ENCODE measurements around the gene KCNIP4.
A peak's percentile ranks its signal among the peaks of the same experiment; 100 is the strongest.

The KCNIP4 gene

DNA sequence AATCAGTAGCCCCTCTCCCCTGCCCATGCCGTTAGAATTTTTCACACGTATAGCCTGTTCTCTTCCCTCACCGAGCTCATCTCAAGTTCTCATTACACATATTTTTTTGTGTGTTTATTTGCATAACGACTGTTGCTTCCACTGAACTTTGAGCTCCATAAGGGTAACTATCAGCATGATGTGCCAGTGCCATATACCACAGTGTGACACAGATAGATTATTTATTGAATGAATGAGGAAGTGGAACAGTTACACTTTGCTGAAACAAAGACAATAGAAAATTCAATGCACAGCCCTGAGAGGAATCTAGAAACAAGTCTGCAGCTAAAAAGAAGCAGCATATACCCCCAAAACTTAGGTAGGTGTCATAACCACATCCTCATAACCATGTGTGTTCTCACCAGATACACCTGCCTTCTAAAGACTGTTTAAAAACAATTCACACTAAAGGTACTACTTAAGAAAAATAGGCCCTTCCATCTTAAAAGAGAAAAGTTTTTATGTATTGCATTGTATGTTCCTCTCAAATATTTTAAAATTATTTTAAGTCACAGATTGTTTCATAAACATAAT, 858.4 kb downstream of the KCNIP4 start:
- FAIRE-seq (no peak), DNase-seq (ENCODE audit: low spot score) (no peak)

DNA sequence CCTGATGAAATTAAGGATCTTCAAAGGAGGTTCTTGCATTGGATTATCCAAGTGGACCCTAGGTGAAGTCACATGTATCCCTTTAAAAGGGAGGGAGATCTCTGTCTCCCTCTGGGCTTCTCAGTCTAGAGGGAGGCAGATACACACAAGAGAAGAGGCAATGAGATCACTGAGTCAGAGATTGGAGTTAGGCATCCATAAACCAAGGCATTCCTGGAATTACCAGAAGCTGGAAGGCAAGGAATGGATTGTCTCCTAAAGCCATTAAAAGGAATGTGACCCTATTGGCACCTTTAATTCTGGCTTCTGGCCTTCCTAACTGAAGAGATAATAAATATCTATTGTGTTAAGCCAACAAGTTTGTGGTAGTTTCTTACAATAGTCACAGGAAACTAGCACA, 865.2 kb downstream of the KCNIP4 start:
- DNase-seq (ENCODE audit: low spot score): no peak

DNA sequence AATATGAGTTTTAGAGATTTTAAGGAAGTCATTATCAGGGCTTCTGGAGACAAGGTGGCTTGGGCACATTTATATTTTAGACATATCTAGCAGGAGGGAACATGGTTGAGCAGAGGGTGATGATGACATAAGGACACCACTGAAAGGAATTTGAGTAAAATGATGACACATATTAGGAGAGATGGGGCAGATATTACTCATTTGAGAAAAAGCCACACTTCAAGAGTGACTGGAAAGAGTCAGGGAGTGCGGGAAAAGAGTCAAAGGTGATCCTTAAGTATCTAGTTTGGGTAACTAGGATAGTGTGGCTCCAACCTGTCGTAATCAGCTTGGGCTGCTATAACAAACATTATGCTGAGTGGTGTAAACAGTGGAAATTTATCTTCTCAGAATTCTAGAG, 870.6 kb downstream of the KCNIP4 start:
- DNase-seq (ENCODE audit: low spot score) (peak; percentile 22), FAIRE-seq (no peak)

More for the DNA sequence above, 865.2 kb downstream of the KCNIP4 start:
- no peak for FAIRE-seq

DNA sequence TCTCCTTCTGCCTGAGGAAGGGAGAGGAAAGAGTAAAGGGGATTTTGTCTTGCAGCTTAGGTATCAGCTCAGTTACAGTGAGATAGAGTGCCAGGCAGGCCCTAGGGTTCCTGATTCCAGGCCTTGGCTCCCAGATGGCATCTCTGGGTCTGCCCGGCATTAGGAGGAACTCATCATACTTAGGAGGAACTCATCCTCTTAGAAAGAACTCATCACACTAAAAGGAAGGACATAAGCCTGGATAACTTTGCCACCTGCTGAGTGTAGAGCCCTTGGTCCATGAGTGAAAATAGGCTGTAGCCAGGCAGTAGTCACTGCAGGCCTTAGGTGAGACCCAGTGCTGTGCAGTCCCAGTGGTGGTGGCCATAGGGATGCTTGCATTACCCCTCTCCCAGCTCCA, 881.2 kb downstream of the KCNIP4 start:
- no peak for DNase-seq (ENCODE audit: low spot score)
- no peak for FAIRE-seq

DNA sequence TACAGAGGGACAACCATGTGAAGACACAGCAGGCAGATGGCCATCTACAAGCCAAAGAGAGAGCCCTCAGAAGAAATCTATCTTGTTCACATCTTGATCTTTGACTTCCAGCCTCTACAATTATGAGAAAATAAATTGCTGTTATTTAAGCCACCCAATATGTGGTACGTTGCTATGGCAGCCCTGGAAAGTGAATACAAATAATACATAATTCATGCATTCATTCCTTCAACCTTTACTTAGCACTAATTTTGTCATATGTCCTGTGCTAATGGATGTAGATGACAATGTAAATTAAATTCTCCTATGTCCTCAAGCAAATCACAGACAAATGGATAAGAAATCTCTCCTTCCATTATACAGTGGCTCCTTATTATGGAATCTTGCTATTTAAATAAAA, 886.7 kb downstream of the KCNIP4 start:
- DNase-seq (ENCODE audit: low spot score) (no peak), FAIRE-seq (no peak)

DNA sequence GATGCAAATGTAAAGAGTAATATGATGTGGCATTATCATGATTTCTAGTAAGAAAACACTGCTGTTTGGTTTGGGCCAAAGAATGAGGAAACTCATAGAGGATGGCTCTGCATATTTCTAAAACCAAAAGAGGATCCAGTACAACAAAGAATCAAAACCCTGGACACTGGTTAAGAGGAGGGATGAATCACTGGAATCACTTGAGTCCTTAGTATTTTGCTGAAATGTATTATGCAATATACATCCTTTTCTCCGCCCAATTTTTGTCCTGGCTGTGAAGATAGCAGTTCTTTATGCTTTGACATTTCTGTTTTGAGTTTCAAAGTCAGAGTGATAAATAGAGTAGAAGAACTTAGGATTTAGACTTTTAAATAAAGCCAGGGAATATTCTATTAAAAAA, 902.4 kb downstream of the KCNIP4 start:
- FAIRE-seq (no peak), DNase-seq (ENCODE audit: low spot score) (no peak)

DNA sequence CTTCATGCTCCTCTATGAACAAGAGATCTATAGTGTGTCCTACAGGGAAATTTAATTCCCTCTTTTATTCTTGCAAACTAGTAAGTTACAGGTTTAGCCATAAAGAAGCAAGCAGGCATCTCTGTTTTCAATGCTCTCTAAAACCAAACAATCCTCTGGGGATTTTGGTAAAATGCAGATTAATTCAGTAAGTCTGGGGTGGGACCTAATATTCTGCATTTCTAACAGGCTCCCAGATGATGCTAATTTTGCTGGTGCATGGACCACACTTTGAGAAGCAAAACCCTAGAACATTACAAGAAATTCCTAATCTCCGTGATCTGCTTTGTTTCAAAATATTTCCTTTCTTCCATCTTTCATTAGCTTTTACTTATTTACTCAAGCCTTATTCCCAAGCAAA, 903.5 kb downstream of the KCNIP4 start:
- FAIRE-seq: no peak

DNA sequence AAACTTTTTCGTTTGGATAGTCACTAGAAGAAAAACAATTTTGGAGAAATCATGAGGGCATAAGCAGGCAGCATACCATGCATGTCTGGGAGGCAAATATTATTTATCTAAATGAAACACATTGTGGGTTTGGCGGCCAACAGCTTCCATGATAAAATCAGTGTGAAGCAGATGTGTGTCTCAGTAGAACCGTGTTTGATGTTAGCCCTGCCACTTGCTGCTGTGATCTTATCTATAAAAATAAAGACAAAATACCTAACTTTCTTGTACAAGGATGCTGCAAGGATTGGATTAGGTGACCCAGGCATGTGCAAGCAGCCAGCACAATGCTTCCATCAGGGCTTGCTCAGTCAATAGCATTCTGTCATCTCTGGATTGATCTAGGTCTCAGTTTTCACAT, 906.9 kb downstream of the KCNIP4 start:
- FAIRE-seq (no peak), DNase-seq (ENCODE audit: low spot score) (no peak)

More for the DNA sequence above, 903.5 kb downstream of the KCNIP4 start:
- no peak for DNase-seq (ENCODE audit: low spot score)

DNA sequence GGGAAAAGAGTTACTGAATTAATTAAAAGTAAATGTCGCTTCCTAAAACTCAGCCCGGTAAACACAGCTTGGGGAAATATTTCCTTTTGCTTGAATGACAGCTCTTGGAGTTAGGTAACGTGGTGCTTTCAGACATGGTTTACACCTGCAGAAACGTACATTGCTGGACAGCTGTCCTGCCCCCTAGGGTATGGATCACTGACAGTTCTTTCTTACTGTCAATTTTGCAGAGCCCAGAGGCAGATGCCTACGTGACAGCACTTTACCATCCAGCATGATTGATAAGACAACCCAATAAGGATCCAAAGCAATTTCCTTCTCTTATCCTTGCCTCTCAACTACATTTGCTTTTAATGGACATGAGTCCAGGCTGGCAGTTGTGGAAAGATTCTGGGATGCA, 913.8 kb downstream of the KCNIP4 start:
- FAIRE-seq (no peak), DNase-seq (ENCODE audit: low spot score) (no peak)

DNA sequence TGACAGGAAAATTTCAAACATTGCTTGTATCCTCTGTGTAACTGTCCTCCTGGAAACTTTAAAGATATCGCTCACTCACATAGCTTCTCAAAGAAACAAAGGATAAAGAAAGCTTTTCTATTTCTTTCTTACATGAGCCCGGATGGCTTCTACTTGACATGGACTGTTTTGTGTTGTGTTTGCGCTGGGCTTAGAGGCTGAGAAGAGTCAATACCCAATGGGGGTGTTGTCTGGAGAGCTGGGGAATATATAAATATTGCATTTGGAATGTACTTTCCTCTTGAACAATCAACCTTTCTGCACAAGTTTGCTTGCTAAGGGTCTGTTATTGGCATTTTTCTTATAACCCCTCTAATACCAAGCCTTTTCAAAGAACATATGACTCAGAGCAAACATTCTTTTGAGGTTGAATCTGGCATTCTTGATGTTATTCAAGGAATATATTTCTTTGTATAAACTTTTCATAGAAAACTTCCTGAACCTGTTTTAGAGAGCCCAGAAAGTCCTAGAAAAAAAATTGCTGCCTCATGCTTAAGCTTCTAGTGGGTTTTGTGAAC, 916.4 kb downstream of the KCNIP4 start:
- no peak for FAIRE-seq
- no peak for DNase-seq (ENCODE audit: low spot score)

DNA sequence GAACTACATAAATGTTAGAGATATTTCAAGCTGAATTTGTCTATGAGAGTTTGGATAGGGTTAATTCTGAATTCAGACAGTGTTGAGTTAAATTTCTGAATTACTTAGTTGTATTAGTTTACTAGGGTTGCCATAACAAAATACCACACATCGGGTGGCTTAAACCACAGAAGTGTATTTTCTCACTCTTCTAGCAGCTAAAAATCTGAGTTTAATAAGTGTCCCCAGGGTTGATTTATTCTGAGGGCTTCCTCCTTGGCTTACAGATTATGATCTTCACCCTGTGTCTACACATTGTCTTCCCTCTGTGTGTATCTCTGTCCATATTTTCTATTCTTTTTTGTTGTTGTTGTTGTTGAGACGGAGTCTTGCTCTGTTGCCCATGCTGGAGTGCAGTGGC, 929.8 kb downstream of the KCNIP4 start:
- DNase-seq (ENCODE audit: low spot score) (no peak), FAIRE-seq (no peak)

DNA sequence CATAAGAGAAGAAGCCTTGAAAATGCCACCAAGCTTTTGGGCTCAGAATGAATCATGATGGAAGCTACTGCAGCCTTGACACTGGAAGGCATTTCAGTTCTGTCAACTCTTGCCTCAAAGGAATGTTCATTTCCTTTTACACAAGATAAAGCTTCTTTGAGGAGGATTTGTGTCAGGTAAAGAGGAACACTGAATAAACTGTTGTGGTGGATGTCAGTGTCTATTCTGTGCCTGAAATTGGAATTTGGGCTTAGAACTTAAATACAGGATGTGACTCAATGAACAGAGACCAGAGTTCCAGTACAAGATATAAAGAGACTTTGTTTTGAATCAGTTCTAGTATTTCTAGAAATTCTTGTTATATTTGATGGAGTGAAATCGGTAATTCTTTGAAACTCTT, 935.1 kb downstream of the KCNIP4 start:
- FAIRE-seq (no peak), DNase-seq (ENCODE audit: low spot score) (no peak)

DNA sequence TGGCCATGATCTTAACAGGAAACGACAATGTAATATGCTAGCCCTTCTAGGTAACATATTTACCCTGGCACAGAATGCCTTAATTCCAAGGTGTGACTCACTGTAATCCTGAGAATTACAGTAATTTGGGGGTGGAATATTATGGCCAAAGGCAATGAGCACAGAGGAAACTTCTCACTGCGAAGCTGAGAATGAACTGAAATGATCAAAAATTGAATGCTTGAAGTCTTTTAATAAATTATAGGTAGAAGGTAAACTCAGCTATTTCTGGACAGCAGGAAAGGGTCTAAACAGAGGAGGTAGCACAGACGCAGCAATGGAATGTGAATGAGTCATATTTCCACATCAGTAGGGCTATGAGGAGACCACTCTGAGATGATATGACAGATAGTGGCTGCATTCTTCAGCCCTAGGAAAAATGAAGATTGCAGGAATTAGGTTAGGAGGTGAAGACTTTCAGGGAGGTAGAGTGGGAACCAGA, 935.7 kb downstream of the KCNIP4 start:
- DNase-seq (ENCODE audit: low spot score) (peak; percentile 91), FAIRE-seq (peak; percentile 23)

DNA sequence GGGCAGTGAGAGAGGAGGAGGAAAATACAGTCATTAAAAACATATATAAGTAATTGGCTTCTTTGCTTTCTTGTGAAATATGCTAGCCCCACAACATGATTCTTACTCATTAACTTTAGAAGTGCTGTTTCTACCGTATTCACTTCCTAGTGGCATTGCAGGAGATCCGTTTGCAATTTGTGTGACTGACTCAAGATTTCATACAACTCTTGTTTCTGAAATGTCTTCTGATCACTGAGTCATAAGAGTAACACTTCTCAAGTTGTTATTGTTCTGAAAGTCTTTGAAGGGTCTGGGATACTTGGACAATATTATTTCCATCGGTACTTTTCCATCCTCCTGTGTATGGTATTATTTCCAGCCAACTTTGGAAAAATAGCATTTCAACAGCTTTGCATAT, 937.5 kb downstream of the KCNIP4 start:
- DNase-seq (ENCODE audit: low spot score): peak; percentile 23

DNA sequence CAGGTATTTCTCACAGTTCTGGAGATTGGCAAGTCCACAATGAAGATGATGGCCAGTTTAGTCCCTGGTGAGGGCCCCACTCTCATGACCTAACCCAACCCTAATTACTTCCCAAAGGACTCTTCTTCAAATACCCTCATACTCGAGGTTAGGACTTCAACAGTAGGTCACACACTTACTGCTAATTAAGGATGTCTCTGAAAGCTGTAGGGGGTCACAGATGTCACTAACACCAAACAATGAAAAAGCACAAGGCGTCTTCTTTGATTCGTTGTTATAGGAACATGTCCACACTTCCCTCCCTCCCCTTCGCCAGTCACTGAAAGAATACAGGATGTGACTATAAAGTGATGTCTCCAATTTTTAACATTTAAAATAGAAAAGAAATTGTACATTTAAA, 938.6 kb downstream of the KCNIP4 start:
- no peak for DNase-seq (ENCODE audit: low spot score)
- no peak for FAIRE-seq

More for the DNA sequence above, 937.5 kb downstream of the KCNIP4 start:
- no peak for FAIRE-seq

DNA sequence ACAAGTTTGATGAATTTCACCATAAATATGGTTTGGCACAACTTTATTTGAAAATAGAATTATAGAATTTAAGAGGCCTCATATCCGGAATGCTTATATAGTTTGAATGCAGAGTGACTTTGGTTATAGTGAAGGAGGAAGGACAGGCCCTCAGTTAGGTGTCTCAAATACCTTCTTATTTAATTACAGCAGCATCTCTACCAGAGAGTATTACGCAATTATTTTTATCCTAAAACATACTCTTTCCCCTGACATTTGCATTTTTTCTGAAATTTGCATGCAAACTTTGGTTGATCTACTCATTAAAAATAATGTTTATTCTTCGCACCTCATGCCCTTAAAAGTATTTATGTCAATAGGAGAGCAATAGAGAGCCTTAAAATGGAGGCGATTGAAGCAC, 942.9 kb downstream of the KCNIP4 start:
- no peak for FAIRE-seq

DNA sequence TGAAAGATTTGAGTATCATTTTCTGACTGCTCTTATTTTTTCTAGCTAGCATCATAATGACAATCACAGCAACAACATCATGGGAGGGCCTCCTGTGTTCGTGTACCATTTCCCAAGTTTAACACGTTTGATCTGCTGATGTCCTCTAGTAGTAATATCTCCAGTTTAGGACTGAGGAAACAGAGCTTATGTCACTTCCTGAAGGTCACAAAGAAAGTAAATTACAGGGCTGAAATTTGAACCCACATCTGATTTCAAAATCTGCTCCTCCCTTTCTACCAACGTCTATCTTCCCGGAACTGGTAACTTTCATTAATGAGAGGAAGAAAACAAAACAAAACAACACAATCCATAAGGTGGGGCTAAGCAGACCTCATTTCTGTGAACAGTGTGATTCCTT, 945.6 kb downstream of the KCNIP4 start:
- no peak for DNase-seq (ENCODE audit: low spot score)
- FAIRE-seq: no peak

More for the DNA sequence above, 942.9 kb downstream of the KCNIP4 start:
- no peak for DNase-seq (ENCODE audit: low spot score)

DNA sequence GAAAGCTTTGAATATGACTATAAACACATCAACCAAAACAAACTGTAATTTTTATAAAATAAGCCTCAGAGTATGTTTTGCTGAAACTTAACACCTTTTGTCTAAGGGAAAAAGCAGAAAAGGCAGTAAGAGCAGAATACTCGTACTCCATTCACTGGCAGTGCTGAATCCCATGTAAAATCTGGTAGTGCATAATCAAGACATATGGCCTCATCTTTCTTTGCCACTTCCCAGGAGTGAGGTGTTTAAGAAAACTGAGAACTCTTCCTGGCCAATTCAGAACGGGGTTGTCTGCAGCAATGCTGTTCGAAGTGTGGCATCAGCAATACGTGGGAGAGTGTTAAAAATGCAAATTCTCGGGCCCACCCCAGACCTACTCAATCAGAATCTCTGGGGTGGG, 946.3 kb downstream of the KCNIP4 start:
- no peak for FAIRE-seq
- no peak for DNase-seq (ENCODE audit: low spot score)

DNA sequence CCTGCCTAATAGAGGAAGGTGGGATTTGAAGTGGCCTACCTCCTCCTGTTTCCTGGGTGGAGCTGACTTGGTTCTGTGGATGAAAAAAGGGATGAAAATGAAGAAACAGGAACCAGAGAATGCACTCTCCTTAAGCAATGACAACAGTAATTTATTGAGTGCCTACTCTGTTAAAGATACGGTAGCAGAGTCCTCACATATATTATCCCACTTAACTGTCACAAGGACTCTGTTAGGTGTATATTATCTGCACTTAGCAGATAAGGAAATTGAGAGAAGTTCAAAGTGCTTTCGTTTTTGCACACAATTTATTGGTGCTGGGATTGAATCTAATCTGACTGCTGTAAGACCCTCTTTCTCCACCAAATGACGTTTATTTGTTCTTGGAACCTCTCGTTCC, 947.1 kb downstream of the KCNIP4 start:
- DNase-seq (ENCODE audit: low spot score) (no peak), FAIRE-seq (no peak)

DNA sequence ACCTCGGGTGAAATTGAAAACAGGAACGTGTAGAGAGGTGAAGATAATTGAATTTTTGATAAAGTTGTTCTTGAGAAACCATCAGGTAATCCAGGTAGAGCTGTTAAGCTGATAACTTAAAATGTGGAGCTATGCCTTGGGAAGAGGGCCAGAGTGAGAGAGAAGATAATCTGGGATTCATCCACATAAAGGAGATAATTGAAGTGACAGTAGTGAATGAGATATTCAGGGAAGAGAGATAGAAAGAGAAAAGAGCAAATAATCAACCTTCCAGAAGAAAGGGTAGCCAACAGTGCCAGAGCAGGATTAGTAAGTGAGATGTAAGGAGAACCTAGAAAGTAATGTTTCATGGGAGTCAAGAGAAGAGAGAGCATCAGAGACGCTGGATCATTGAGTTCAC, 950.7 kb downstream of the KCNIP4 start:
- FAIRE-seq (no peak), DNase-seq (ENCODE audit: low spot score) (no peak)

DNA sequence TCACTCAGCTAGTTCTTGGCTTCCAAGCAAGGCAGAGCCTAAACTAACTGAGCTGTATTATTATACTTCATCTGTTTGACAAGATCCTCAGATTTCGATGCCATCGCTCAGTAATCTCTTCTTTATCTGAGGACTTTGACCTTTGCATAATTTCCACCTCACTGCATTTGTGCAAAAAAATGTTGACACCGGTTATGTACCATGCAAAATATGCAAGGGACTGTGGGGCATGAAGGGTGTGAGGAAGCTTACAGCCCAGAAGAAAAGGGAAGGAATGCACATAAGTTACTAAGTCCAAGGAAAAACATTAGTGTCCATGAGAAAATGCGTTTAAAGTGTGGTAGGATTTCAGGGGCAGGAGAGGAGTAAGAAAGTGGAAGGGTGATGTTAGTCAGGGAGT, 953.0 kb downstream of the KCNIP4 start:
- DNase-seq (ENCODE audit: low spot score): peak; percentile 37
- no peak for FAIRE-seq

DNA sequence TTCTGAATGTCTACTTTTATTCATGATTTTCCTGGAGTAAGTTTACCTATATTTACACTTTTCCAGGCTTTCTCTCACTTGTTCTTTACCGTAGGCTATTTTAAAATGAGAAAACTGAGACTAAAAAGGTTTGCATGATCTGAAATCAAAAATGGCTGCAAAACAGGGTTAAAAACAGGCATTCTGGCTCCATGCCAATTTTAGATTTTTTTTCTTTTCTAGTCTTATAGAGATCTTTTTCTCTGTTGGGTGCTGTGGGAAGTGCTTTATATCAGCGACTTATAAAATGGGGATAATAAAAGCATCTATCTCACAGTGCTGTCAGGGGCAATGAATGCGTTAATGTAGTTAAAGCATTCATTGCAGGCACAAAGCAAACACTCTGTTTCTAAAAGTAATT, 953.6 kb downstream of the KCNIP4 start:
- FAIRE-seq (no peak), DNase-seq (ENCODE audit: low spot score) (no peak)

DNA sequence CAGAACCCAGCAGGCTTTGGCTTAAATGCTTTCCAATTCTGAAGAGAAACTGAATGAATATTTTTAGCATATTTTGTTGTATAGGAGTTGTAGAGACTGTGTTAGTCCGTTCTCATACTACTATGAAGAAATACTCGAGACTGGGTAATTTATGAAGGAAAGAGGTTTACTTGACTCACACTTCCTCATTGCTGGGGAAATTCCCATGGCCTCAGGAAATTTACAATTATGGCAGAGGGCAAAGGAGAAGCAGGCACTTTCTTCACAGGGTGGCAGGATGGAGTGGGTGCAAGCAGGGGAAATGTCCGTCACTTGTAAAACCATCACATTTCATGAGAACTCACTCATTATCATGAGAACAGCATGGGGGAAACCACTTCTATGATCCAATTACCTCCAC, 956.6 kb downstream of the KCNIP4 start:
- peak; percentile 20 for DNase-seq (ENCODE audit: low spot score)
- no peak for FAIRE-seq

DNA sequence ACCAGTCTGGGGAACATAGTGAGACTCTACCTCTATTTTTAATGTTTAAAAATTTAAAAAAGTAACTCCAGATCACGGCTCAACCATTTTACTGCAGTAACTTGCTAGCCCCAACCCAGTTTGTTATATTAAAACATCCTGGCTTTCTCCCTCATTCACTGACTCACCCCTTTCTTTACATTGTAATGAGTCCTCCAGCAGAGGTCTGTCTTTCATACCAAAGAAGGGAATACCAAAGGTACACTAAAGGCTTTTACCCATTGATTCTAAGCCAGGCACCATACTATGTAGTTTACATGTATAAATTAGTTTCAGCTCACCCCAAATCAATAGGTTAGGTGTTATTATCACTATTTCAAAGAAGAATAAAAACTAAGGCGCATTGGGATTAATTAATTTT, 961.4 kb downstream of the KCNIP4 start:
- FAIRE-seq: no peak
- DNase-seq (ENCODE audit: low spot score): no peak
